SK-N-SH (cell line): ENCODE results near the gene RNF126. TPM values are rescaled to one million over a fixed set of nuclear protein-coding genes. Genes with fewer than 3 reads are reported as not detected.

ENCODE experiments used
- CTCF ChIA-PET: fragments of 300-600, 350-600 bp; formaldehyde crosslinking; extraction: SDS; loops from one replicate; lab custom pipeline; 2021; lab: Yijun Ruan, JAX
- POLR2A ChIA-PET: fragments of 350-600 bp; sonication (Branson Sonifier 250); formaldehyde crosslinking; extraction: SDS; loops from one replicate; lab custom pipeline; 2020; ENCODE audit warnings: antibody characterized with exemption, inconsistent platforms; lab: Yijun Ruan, JAX
- DNase-seq: peaks from one replicate; pipeline ENCODE4 v3.0.0; 2012
- H2AFZ ChIP-seq: fragments of 200-600 bp; sonication (generic); 2 replicates; pipeline ENCODE4 v1.8.1; 2016; ENCODE audit warnings: antibody characterized with exemption, mild to moderate bottlenecking, low read depth
- H3F3A ChIP-seq: fragments of 200-600 bp; sonication (generic); replicated peaks from 2 replicates; pipeline ENCODE3; 2016; ENCODE audit warnings: antibody characterized with exemption, mild to moderate bottlenecking; ENCODE audit not compliant: insufficient read depth
- H3K27ac ChIP-seq, 2 experiments: fragments of 200-500 bp in 1 of 2; fragments of 200-600 bp in 1 of 2; sonication (Bioruptor generic) in 1 of 2; sonication (generic), shearing (Covaris generic) in 1 of 2; 2 replicates each; pipeline versions ENCODE4 v1.5.1 to v1.6.1; 2014 to 2016; ENCODE audit warnings: low read depth in 2 of 2, inconsistent platforms in 1 of 2, low read length in 1 of 2, mild to moderate bottlenecking in 1 of 2, mixed read lengths in 1 of 2
- H3K27me3 ChIP-seq: fragments of 200-600 bp; sonication (generic), shearing (Covaris generic); 2 replicates; pipeline ENCODE4 v1.6.1; 2016; ENCODE audit warnings: mixed run types; ENCODE audit not compliant: insufficient read depth
- H3K36me3 ChIP-seq, 2 experiments: fragments of 200-500 bp in 1 of 2; fragments of 200-600 bp in 1 of 2; sonication (Bioruptor generic) in 1 of 2; sonication (generic) in 1 of 2; replicated peaks in 1 of 2; 2 replicates each; pipeline versions ENCODE3 to v1.5.1; 2014 to 2016; ENCODE audit warnings: low read length in 1 of 2, mild to moderate bottlenecking in 1 of 2; ENCODE audit not compliant: insufficient read depth in 2 of 2, control insufficient read depth in 1 of 2
- H3K4me1 ChIP-seq, 2 experiments: fragments of 200-500 bp in 1 of 2; fragments of 200-600 bp in 1 of 2; sonication (Bioruptor generic) in 1 of 2; sonication (generic), shearing (Covaris generic) in 1 of 2; 2 replicates each; pipeline versions ENCODE4 v1.5.1 to v1.6.1; 2014 to 2016; ENCODE audit warnings: low read depth in 1 of 2, low read length in 1 of 2, mixed run types in 1 of 2; ENCODE audit not compliant: insufficient read depth in 2 of 2, control insufficient read depth in 1 of 2
- H3K4me2 ChIP-seq: fragments of 200-600 bp; sonication (generic), shearing (Covaris generic); 2 replicates; pipeline ENCODE4 v1.6.1; 2017; ENCODE audit warnings: mixed run types
- H3K4me3 ChIP-seq, 2 experiments: fragments of 200-500 bp in 1 of 2; fragments of 200-600 bp in 1 of 2; sonication (Bioruptor generic) in 1 of 2; sonication (generic), shearing (Covaris generic) in 1 of 2; 2 replicates each; pipeline versions ENCODE4 v1.5.1 to v1.8.1; 2014 to 2016; ENCODE audit warnings: low read depth in 2 of 2, inconsistent platforms in 1 of 2, low read length in 1 of 2, mild to moderate bottlenecking in 1 of 2, mixed read lengths in 1 of 2, moderate library complexity in 1 of 2
- H3K79me2 ChIP-seq: fragments of 200-600 bp; sonication (generic); 2 replicates; pipeline ENCODE4 v1.8.1; 2017; ENCODE audit warnings: mild to moderate bottlenecking; ENCODE audit not compliant: insufficient read depth
- H3K9ac ChIP-seq: fragments of 200-600 bp; sonication (generic); 2 replicates; pipeline ENCODE4 v1.6.1; 2017; ENCODE audit warnings: mixed run types
- H3K9me2 ChIP-seq: fragments of 200-600 bp; sonication (generic); 2 replicates; pipeline ENCODE4 v1.6.1; 2017; ENCODE audit warnings: mixed run types
- H3K9me3 ChIP-seq: fragments of 200-600 bp; sonication (generic); 2 replicates; pipeline ENCODE4 v1.6.1; 2017; ENCODE audit warnings: mixed run types, mild to moderate bottlenecking, moderate library complexity
- H4K20me1 ChIP-seq: fragments of 200-600 bp; sonication (generic); 2 replicates; pipeline ENCODE4 v1.6.1; 2017; ENCODE audit warnings: mild to moderate bottlenecking, mixed run types; ENCODE audit not compliant: insufficient read depth
- CTCF ChIP-seq: fragments of 200-600 bp; sonication (generic); IDR thresholded peaks from 2 replicates; pipeline ENCODE4 v1.6.1; 2017; ENCODE audit warnings: antibody characterized with exemption, mild to moderate bottlenecking, moderate library complexity
- ELF1 ChIP-seq: IDR thresholded peaks from 2 replicates; pipeline ENCODE4 v1.4.0; 2012
- FOSL2 ChIP-seq: IDR thresholded peaks from 2 replicates; pipeline ENCODE4 v1.4.0; 2012; ENCODE audit warnings: low read depth, mild to moderate bottlenecking, moderate library complexity, borderline replicate concordance
- FOXJ3 ChIP-seq: sonication (generic); formaldehyde crosslinking; IDR thresholded peaks from 2 replicates; pipeline ENCODE4 v1.5.1; 2020; ENCODE audit warnings: mild to moderate bottlenecking, missing genetic modification reagents
- FOXM1 ChIP-seq: IDR thresholded peaks from 2 replicates; pipeline ENCODE4 v1.4.0; 2012; ENCODE audit warnings: low read depth, mild to moderate bottlenecking
- GABPA ChIP-seq: IDR thresholded peaks from 2 replicates; pipeline ENCODE4 v1.4.0; 2012; ENCODE audit warnings: low read depth, mild to moderate bottlenecking
- IRF3 ChIP-seq: fragments of 150-350 bp; IDR thresholded peaks from 2 replicates; pipeline ENCODE4 v1.6.1; 2016; ENCODE audit warnings: mild to moderate bottlenecking, low read depth, low read length
- MXI1 ChIP-seq: IDR thresholded peaks from 2 replicates; pipeline ENCODE4 v1.6.1; 2012; ENCODE audit warnings: mild to moderate bottlenecking, low read depth, low read length, improper control_type of control experiment
- NFIC ChIP-seq: IDR thresholded peaks from 2 replicates; pipeline ENCODE4 v1.4.0; 2012; ENCODE audit warnings: borderline replicate concordance
- NRF1 ChIP-seq: IDR thresholded peaks from 2 replicates; pipeline ENCODE4 v1.6.1; 2012; ENCODE audit warnings: low read depth, mild to moderate bottlenecking, low read length
- POLR2AphosphoS5 ChIP-seq: IDR thresholded peaks from 2 replicates; pipeline ENCODE4 v1.6.1; 2012; ENCODE audit warnings: low read depth, low read length
- RAD21 ChIP-seq: IDR thresholded peaks from 2 replicates; pipeline ENCODE4 v1.6.1; 2012; ENCODE audit warnings: mild to moderate bottlenecking, low read length
- RCOR1 ChIP-seq: fragments of 150-350 bp; IDR thresholded peaks from 2 replicates; pipeline ENCODE4 v1.6.1; 2017; ENCODE audit warnings: antibody characterized with exemption, low read length
- TEAD4 ChIP-seq: IDR thresholded peaks from 2 replicates; pipeline ENCODE4 v1.4.0; 2012; ENCODE audit warnings: mild to moderate bottlenecking, borderline replicate concordance; ENCODE audit not compliant: insufficient read depth
- USF2 ChIP-seq: fragments of 150-350 bp; IDR thresholded peaks from 2 replicates; pipeline ENCODE4 v1.6.1; 2017; ENCODE audit warnings: antibody characterized with exemption, low read length, low read depth, borderline replicate concordance
- ZBTB33 ChIP-seq: IDR thresholded peaks from 2 replicates; pipeline ENCODE4 v1.4.0; 2012; ENCODE audit warnings: low read depth, borderline replicate concordance
- WGBS: methylation state at CpG from one replicate; pipeline ENCODE4 v1.1.6; 2017; ENCODE audit warnings: low lambda C conversion rate; 5-methylcytosine and 5-hydroxymethylcytosine counted together
- polyA plus RNA-seq, 3 experiments: library from polyadenylated mRNA; depleted of rRNA; stranded (reverse); fragments of >200 nt; gene quantifications; 2 replicates each; pipeline ENCODE4 v1.2.3, GENCODE V29; 2012

Gene RNF126
- polyA plus RNA-seq, 1 of the 3 experiments (the other 2 are of a cell fraction): 12.9 TPM

- peaks cover 0 to 41% of the 10 kb centered on the region in 2 experiments for H3K36me3 ChIP-seq
- POLR2A ChIA-PET: interaction anchor here (0.7 kb wide), 1 partner anchor 340 kb away, joined by 3 read pairs; the partner anchor contains the start of gene WDR18
- H3K4me1 ChIP-seq: peaks cover 0 to 2% of the 10 kb centered on the region in 2 experiments; a peak in 1 of 4 replicates
- WGBS: 97% methylated on average over 6 of the region's 14 CpGs
- H3K9me3 ChIP-seq: no peaks in the 10 kb centered on the region
- H3K27me3 ChIP-seq: no peaks in the 10 kb centered on the region
- H2AFZ ChIP-seq: no peak overlapping the region
- no peaks in the 10 kb centered on the region for H3K9me2 ChIP-seq
- no peak overlapping the region for H3K4me3 ChIP-seq
- no peak for TF ChIP-seq RCOR1
- TF ChIP-seq RAD21: no peak
- no peak for TF ChIP-seq NFIC
- no peak for TF ChIP-seq MXI1
- TF ChIP-seq ZBTB33: no peak
- TF ChIP-seq IRF3: no peak
- no peak for TF ChIP-seq GABPA
- no peak for TF ChIP-seq FOXJ3 (CRISPR knock-in tag)
- no peak for TF ChIP-seq FOSL2
- TF ChIP-seq NRF1: no peak
- no peak for TF ChIP-seq POLR2AphosphoS5
- TF ChIP-seq USF2: no peak
- TF ChIP-seq FOXM1: no peak
- TF ChIP-seq TEAD4: no peak
- no peak for TF ChIP-seq ELF1
- TF ChIP-seq CTCF: no peak
- no peak overlapping the region for H3K27ac ChIP-seq
- no peak for DNase-seq
- no peaks in the 10 kb centered on the region for H4K20me1 ChIP-seq
- no peaks in the 10 kb centered on the region for H3F3A ChIP-seq
- no peak overlapping the region for H3K9ac ChIP-seq
- H3K4me2 ChIP-seq: no peak overlapping the region
- H3K79me2 ChIP-seq: no peaks in the 10 kb centered on the region
- CTCF ChIA-PET: no interaction called here
These were observed 18.2 kb downstream of the RNF126 start for GRCh38 chr19:644789-645188.
